Islet precursor cell (in vitro differentiated cells): ENCODE results near the gene ENTPD5.
A peak's percentile ranks its signal among the peaks of the same experiment; 100 is the strongest.
"Not testable (repeated sequence)": the region's sequence is repeated elsewhere in the genome, so short reads cannot be mapped to it uniquely, and the experiment has no call there.

ENCODE experiments used
- DNase-seq: peaks from one replicate; pipeline ENCODE4 v3.0.0-alpha.2; 2018

Gene ENTPD5, protein sequence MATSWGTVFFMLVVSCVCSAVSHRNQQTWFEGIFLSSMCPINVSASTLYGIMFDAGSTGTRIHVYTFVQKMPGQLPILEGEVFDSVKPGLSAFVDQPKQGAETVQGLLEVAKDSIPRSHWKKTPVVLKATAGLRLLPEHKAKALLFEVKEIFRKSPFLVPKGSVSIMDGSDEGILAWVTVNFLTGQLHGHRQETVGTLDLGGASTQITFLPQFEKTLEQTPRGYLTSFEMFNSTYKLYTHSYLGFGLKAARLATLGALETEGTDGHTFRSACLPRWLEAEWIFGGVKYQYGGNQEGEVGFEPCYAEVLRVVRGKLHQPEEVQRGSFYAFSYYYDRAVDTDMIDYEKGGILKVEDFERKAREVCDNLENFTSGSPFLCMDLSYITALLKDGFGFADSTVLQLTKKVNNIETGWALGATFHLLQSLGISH

DNA sequence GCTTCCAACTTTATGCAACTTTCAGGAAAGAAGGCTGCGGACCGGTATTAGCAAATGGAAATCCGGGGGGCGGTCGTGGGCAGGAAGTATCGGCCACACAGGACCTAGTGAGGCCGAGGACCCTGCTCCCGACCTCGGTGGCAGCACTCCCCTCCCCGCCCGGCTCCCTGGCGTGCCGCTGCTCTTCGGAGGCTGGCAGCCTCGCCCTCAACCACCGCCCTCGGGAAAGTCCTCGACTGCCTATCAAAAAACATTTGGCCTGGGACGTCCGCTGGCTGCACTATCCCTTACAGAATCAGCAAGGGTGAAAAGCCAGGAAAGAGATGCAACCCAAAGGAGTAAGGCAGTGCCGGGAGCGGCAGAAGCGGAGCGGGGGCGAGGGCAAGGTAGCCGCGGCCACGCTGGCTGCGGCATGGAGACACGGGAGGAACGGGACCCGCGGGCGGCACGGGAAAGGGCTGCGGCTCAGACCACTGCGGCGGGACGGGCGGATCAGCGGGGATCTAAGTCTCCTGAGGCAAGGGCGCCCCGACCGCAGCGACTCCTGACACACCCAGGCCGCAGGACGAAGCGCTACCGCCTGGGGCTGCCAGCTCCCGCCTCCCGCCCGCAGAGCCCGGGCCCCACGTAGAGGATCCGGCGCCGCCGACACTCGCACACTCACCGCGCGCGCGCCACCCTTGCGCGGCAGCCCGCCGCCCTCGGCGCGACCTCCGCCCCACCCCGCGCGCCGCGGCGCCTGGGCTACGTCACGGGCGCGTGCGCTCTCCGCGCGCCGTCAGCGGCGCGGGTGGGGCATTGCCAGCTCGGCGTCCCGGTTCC lies at the start of gene ENTPD5, which contains the start of gene BBOF1:
TSS of gene ENTPD5 (minus strand) at position 703 of the 822 bp plus-strand sequence. CDS start 31,186 bp downstream, outside the sequence.
TSS of gene BBOF1 (plus strand) at position 764 of the 822 bp plus-strand sequence. CDS start 130 bp downstream, outside the sequence.
- DNase-seq = peak; percentile 86

DNA sequence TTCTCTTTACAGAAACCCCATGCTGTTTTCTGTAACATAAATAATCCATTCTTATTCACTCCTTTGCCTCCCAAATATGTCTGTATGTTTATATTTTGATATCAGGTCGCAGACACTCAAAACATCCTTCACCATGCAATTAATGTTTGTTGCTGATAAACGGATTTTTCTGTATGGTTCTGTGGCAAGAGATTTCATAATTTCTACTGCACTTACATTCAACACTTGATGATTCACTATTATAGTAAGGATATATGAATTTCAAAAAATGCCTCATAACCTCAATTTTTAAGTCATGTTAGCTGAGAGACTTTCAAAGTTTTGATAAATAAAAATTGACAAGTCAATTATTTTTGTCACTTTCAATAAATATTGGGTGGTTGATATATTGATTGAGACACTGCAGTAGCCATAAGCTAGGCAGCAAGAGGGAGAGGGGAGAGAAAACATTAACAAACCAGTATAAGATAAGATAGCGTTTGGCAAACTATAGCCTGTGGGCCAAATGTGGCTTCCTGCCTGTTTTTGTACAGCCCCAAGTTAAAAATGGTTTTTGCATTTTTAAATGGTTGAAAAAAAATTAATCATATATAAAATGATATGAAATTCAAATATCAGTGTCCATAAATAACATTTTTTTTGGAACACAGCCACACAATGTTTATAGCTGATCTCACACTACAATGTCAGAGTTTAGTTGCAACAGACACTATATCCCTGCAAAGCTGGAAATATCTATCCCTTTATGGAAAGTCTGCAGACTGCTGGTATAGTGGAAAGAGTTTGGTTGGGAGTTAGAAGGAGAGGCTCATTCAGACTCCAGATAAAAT lies 46.9 kb upstream of the ENTPD5 start:
- DNase-seq = no peak

DNA sequence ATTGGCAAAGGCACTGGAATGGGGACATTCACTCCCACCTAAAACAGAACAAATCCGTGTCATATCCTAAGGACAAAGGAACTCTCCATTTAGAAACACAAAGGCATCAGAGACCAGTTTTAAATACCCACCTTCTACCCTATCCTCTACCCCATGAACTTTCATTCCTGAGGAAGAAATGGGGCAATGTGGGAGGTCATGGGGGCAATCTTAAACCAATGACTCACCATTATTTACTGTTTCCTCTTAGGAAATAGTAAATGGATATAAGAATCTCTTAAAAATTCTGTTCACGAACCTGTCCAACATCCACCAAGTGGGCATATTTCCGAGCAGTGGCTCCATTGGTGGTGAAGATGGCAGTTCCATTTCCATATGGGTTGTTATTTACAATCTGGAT lies 45.8 kb upstream of the ENTPD5 start:
- no peak for DNase-seq

DNA sequence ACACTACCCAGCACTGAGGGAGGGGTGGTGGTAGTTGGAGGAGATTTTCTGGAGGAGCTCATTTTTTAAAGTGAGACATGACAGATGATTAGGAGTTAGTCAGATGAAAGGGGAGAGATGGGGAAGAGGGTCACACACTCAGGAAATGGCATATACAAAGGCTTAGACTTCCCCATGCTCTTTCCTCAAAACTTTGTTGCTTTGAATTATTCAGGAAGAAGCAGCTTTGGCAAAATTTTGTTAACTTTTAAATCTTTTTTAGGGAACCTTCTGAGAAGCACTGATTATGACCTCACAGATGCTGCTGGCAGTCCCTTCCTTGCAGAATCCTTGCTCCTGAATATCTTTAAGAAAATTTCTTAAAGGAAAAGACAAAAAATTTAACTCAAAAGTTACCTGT lies 45.3 kb upstream of the ENTPD5 start:
- no peak for DNase-seq

DNA sequence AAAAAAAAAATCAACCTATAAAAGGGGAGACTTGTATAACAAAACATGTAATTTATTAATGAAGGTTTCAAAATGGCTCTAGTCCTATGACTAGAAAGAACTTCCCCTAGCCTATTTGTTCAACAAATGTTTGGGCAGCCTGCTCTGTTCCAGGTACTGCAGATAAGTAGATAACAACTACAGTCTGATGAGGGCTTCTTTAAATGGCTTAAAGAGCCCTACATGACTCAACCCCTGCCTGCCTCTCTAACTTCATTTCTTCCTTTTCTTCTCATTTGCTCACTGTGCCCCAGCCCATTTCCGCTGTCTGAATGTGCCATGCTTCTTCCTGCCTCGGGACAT lies 43.7 kb upstream of the ENTPD5 start:
- no peak for DNase-seq

DNA sequence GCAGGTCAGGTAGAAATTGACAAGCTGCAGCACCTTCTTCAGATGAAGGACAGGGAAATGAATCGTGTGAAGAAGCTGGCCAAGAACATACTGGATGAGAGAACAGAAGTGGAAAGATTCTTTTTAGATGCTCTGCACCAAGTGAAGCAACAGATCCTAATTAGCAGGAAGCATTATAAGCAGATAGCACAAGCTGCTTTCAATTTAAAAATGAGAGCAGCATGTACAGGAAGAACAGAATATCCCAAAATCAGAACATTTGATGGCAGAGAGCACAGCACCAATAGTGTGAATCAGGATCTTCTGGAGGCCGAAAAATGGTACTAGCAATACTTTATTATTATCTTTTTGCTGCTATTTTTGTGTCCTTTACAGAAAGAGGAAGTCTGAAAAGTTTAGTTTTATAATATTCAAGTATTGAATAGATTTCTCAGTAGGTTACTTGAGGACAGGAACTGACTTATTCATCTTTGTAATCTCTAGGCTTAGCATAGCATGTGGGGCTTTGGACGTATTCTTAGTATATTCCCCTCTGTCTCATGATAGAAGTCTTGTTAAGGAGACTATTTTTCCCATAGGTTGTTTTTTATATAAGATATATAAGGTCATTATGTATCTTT lies 30.9 kb upstream of the ENTPD5 start:
- no peak for DNase-seq

DNA sequence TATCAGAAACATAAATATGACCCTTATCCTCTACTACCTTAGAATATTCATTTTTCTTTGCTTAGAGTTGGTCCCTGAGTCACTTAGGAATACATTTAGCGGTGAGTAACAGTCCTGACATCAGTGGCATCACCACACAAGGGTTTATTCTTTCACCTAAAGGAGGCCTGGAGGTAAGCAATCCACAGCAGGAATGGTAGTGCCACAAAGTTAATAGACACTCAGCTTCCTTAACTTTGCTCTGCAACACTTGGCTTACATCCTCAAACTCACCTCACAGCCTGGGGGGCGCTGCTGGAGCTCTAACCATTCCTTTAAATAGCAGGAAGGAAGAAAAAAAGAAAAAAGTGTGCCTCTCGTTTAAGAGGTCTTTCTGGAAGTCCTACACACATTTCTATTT lies 29.2 kb upstream of the ENTPD5 start:
- DNase-seq = peak; percentile 75

DNA sequence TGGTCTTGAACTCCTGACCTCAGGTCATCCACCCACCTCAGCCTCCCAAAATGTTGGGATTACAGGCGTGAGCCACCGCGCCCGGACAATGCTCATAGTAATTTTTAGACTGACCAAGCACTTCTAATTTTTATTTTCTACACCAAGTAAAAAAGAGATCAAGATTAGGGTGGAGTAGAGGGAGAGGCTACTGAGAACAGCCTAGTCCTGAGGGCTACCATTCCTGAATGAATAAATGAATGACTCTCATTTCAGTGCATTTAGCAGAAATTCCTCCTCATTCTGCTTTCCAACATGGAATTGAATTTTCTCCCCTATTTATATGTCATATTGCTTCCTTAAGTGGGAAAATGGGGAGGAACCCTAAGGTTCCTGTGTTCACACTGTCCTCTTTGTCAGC lies 26.4 kb upstream of the ENTPD5 start:
- no peak for DNase-seq

DNA sequence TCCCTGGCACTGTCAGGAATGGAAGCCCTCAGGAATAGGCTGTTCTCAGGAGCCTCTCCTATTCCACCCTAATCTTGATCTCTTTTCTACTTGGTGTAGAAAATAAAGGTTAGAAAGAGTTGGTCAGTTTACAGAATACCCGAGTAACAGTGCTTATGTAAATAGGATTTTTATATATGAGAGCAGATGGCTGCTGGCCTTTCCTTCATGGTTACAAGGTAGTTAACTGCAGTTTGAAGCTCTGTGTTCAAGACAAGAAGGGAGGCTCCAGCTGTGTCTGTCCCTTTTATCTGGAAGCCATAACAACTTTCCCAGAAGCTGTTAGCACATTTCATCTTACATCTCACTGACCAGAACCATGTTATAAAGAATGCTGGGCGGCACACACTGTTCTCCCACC lies 23.2 kb upstream of the ENTPD5 start:
- no peak for DNase-seq

DNA sequence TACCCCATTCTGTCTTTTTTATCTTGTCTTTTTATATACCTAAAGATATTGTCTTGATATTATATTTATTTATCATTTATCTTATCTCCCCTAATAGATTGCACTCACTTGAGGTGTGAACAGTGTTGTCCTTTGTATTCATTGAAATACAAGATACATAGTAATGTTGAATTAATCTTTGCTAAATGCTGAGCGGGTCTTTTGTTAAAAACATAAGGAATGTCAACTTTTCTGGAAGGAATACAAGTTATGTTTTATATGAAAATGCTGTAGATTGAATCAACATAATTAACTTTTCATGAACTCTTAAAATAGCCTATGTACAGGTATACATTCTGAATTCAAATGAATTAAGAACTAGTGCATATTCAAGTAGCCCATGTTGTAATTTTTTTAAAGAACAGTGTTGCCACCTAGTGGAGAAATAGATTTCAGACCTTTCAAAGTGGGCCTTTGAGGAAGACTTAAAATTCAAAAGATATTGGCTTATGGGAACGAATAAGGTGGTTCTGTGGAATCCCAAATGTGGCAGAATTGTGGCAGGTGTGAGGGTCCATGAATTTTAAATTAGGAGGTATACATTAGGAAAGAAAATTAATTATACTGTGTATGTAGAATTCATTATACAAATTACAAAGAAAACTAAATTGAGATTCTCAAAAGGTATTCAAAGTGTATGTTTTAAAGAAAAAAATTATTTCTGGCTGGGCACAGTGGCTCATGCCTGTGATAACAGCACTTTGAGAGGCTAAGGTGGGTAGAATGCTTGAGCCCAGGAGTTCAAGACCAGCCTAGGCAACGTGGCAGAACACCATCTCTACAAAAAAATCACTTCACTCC lies 19.2 kb upstream of the ENTPD5 start:
- no peak for DNase-seq

DNA sequence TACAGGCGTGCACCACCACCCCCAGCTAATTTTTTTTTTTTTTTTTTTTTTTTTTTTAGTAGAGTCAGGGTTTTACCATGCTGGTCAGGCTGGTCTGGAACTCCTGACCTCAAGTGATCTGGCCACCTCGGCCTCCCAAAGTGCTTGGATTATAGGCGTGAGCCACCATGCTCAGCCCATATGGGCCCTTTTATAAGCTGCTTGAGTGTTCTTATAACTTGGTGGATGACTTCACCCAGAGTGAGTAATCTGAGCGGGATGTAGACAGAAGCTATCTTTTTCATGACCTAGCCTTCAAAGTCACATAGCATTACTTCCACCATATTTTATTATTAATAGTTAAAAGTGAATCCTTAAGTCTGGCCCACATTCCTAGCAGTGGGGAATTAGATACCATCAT lies 16.5 kb upstream of the ENTPD5 start:
- no peak for DNase-seq

DNA sequence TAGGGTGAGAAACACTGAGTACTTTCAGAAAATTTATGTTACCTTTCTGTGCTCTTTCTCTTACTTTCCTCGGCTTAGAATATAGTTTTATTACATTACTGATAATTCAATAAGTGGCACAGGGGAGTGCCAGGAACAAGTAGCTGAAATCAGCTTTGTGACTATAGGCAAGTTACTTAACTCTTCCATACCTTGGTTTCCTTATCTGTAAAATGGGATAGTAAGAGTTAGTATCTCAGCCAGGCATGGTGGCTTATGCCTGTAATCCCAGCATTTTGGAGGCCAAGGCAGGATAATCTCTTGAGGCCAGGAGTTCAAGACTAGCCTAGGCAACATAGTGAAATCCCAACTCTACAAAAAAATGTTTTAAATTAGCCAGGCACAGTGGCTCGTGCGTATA lies 15.5 kb upstream of the ENTPD5 start:
- DNase-seq = no peak

DNA sequence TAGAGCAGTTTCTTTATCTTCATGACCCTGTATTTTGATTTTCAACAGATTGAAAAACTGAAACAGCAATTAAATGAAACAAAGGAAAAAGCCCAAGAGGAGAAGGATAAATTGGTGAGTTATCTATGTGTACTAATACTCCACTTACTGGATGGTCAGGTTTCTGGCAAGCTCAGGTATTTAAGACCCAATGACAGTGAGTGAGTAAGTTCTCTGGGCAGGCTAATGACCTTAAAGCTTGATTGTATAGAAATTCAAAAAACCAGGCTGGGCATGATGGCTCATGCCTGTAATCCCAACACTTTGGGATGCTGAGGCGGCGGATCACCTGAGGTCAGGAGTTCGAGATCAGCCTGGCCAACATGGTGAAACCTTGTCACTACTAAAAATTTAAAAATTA lies 10.0 kb upstream of the ENTPD5 start:
- no peak for DNase-seq

DNA sequence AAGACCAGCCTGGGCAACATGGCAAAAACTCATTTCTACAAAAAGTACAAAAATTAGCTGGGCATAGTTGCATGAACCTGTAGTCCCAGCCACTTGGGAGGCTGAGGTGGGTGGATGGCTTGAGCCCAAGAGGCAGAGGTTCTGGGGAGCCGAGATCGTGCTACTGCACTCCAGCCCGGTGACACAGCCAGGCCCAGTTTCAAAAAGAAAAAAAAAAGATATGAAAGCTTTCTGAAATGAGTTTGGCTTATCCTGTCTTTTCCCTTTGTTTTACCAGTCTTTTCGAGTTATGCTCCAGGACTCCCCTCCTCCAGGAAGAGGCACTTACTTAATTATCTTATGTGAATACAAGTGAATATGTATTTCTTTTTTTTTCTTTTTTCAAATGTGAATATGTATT lies 3.3 kb upstream of the ENTPD5 start:
- DNase-seq = no peak

DNA sequence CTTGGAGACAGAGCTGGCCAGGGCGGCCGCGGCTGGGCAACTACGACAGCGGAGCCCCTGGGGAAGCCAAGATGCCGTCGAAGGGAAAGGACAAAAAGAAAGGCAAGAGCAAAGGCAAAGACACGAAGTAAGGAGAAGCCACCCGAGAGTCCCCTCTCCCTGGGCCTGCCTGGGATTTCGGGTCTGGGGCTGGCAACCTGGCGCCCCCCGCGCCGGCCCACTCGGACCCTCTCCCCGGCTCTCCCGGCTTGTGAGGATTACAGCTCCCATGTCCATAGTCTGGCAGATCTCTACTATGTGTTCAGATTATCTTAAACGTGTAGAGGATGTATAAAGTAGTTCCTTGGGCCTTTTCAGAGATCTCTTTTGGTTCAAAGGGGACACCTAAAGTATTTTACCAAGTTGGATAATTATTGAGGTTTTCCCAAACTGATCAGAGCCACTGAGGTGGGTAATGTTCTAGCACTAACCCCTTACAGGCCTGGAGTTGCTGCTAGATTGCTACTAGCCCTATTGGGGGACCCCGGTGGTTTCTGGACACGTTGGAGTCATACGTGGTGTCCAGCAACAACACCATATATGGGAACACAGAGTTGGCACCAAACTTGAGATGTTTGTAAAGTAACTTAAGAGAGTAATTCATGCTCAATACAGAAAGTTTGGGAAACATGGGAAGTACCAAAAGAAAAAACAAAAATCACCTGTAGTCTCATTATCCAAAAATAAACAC lies 485 bp upstream of the ENTPD5 start:
- DNase-seq = no peak

DNA sequence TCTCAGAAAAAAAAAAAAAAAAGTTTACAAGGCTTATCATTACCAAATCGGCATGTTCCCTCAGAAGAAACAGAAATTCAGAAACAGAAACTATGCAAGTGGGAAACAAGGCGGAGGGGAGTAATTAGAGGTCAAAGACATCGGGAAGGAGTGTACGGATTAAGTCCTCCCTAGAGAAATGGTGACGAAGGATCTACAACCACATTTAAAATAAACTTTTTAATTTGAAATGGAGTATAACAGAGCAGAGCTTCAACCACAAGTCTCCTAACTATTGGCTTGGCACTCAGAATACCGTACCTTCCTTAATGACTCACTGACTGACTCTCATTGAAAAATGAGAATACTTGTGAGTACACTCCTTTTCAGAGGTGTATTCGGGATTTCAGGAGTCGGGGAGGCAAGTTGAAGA lies 908 bp downstream of the ENTPD5 start:
- no peak for DNase-seq

DNA sequence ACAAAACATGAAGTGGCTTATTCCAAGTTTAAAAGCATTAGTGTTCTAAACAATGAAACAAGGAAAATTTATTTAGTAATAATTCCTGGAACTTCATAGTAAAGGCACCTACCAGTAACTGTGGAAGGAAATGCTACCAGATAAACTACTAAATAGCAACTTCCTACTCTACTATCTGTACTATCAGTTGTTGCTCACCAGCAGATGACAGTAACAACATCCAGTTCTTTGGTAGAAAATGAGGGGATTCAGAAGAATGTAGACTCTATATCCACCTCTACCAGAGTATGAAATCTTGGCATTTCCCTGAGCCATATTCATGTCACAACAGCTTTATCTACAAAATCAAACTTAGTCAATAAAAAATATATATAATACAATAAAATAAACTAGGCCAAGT lies 3.1 kb downstream of the ENTPD5 start:
- no peak for DNase-seq

DNA sequence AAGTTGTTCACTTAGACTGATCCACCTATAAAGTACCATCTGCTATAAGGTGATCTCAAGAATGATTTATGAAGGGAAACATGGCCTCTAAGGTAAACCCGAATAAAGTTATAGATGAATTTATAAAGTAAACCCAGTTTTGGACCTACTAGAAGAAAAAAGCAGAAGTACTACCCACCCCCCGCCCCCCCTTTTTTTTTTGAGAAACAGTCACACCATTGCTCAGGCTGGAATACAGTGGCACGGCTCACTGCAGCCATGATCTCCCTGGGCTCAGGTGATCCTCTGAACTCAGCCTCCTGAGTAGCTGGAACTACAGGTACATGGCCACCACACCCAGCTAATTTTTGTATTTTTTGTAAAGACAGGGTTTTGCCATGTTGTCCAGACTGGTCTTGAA lies 3.9 kb downstream of the ENTPD5 start:
- no peak for DNase-seq

DNA sequence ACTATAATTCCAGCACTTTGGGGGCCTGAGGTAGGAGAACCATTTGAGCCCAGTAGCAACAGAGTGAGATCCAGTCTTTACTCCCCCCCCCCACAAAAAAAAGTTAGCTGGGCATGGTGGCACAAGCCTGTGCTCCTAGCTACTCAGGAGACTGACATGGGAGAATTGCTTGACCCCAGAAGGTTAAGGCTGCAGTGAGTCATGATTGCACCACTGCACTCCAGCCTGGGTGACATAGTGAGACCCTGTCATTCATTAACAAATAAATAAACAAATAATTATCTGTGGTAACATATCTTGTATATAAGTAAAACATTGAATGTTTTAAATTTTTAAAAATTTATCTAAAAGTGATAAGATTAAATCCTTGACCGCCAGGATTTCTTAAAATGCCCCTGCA lies 4.8 kb downstream of the ENTPD5 start:
- no peak for DNase-seq

DNA sequence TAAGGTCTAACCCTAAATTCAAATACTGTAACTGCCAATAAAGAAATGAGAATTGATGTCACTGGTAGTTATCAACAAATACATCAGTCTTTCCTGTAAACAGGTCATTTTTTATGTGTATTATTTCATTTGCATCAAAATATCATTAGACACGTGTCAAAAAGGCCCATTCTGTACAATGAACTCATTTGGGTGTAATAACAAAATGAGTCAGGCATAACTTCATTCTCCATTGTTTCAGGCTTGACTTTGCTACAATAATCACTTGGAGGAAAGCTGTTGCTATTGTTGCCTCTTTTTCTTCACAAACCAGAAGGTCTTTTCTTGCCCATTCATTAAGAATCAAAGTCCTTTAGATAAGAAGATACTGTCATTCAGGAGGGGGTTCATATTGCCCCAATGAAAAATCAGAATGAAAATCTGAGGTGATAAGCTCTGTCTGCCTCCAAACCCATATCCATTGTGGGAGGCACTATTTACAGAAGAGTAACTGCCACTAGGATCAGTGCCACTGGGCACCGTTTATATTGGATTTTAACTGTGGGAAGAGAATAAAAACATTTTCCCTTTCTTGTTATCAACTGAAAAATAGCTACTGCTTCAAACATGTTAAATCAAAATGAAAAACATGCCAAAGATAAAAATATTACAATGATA lies 10.1 kb downstream of the ENTPD5 start:
- no peak for DNase-seq

DNA sequence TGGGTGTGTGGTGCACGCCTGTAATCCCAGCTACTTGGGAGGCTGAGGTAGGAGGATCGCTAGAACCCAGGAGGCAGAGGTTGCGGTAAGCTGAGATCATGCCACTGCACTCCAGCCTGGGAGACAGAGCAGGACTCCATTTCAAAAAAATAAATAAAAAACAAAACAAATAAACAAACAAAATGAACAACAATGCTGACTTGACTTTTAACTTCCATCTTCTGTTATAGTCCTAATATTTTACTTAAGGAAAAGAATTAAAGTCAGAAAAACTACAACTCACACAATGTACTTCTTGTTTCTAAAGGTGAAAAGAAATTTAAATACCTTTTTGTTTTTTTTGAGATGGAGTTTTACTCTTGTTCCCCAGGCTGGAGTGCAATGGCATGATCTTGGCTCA lies 13.4 kb downstream of the ENTPD5 start:
- DNase-seq = not testable (repeated sequence)
